HG02763 (cell line): Measurements from ENCODE around the gene SEMA3C.

Experiments
- ATAC-seq: cut with Tn5 transposase; IDR thresholded peaks from one replicate; pipeline ENCODE4 v1.9.1; 2021; ENCODE audit warnings: mild to moderate bottlenecking, moderate library complexity; ENCODE audit not compliant: unreplicated experiment

SEMA3C gene

DNA sequence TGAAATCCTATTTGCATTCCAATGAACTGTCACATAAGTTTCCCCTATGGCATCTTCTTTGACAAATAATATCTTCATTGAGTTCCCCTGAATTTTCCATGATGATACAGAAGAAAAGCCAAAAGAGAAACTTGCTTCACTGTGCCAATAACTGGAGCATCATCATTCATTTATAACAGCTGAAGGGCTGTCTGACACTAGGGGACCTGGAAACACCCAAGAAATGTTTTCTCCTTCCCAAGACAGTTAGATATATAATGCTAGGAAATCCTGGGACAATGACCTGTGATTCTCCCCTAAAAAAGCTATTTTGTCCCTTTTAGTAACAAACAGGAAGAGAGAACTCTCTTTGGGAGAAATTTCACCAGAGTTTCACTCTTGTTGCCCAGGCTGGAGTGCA, 133.6 kb downstream of the SEMA3C start:
- ATAC-seq = no peak

DNA sequence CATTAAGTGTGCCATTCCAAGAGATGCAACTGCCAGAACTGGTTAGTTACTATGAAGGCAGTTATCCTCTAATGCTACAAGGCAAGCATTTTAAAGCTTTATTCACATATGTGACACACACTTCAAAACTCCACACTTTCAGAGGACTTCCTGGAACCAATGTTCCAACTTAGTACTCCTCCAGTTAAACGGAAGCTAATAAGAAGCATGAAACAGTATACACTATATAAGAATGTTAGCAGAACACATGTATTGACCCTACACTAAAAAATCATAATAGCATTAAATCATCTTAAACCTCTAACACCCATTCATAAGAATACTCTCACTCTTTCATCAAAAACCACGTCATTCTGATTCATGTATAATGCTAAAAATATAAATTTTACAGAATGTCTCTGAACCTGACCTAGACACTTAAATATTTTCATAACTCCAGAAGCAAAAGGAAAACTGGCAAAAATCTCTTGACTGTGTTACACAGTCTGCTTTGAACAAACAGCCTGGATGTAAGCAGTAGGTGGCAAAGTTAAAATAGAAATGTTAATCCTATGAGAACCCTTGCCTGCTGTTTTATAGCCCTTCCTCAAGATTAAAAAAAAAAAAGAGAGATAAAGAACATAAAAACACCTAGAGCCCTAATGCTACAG, 135.0 kb downstream of the SEMA3C start:
- no peak for ATAC-seq

DNA sequence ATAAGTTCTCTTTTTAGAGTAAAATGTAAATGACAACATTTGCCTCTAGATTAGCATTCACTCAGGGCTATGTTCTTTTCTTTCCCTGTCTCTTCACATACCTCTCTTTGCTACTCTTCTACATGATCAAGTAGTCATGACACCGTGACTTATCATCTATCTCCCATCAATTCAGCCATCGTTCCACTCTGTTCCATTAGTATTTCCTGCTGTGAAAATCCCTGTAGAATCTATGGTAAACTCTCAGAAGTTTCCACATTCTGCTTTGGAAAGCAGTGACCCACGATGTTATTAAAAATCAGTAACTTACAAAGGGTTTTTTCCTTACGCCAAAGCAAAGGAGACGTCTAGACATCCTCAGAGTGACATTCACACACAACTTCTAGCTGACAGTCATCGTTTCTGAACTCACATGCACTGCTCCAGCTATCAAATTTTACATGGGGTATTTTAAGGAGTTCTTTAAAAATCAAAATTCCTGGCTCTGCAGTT, 135.6 kb downstream of the SEMA3C start:
- ATAC-seq = no peak

DNA sequence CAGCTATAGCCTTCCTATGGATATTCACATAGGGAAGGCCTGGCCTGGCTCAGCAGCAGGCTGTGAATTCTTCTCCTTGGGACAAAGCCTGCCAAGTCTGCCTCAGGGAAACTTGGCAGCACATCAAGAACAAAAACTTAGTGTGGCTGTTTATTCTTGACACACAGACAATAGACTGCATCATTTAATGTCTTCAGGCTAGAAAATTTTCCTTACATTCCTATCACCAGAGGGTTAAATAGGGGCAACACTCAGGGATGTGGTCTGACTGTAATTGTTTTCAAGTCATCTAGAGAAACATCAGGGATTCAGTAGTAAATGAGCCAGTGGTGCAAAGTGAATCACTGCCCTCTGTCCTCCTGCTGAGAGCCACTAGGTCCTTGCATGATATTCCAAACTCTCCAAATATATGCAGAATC, 137.3 kb downstream of the SEMA3C start:
- no peak for ATAC-seq

DNA sequence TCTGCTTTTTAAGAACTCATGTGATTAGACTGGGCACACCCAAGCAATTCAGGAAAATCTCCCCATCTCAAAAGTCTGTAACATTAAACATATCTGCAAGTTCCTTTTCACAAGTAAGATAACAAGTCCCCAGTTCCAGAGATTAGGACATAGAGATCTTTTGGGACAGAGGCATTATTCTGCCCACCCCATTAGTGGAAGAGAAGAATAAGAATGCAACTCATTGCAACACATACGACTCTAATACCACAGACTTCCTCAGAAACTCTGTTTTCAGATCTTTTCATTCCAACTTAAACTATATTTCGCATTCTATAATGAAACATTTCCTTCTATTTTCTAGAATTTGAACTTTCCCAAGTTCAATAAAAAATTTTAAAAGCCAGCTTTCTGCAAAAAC, 137.7 kb downstream of the SEMA3C start:
- no peak for ATAC-seq

DNA sequence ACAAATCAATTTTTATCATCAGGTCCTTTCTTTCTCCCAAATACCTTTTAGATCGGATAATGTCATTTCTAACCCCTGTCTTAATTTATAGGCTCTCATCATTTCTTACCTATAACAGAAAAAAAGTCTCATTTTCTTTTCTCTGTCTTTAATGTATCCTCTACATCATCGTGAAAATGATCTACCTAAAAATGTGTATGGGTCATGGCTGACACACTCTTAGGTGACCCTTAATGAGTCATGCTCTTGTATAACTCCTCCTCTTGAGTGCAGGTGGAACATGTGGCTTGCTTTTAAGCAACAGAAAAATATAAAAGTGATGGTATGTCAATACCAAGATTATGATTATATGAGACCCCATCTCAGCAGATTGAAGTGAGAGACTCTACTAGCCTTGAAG, 139.4 kb downstream of the SEMA3C start:
- no peak for ATAC-seq

DNA sequence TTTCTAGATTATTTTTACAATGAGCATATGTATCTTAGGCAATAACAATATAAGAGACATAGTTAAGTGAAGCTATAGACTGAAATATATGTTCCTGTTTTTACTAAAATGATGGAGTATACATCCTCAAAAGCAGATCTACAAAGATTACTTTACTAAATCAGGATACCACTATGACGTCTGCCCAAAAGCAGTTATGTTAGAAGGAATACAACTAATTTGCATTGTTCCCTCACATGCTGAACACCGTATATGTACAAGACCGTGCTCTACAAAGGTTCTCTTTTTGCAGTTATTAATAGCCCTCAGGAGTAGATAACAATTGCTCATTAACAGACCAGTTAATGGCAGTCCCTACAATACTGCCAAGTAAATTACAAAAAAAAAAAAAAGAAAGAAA, 143.0 kb downstream of the SEMA3C start:
- ATAC-seq = no peak

DNA sequence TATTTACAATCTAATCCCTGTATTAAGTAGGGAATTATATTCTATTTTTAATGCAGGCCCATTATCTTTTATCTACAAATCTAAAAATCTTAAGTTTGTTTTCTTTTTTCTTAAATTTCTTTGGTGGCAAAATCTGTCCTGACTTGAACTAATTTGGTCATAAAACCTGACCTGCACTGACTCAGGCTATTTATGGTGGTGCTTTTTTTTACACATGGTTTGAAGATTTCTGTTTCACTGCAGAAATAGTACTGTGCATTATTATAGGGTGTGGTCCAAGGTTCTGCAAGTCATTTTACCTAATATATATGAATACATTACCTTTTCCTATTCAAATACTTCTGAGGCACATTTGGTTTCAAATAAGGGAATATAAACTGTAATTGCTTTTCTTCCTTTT, 143.4 kb downstream of the SEMA3C start:
- no peak for ATAC-seq

DNA sequence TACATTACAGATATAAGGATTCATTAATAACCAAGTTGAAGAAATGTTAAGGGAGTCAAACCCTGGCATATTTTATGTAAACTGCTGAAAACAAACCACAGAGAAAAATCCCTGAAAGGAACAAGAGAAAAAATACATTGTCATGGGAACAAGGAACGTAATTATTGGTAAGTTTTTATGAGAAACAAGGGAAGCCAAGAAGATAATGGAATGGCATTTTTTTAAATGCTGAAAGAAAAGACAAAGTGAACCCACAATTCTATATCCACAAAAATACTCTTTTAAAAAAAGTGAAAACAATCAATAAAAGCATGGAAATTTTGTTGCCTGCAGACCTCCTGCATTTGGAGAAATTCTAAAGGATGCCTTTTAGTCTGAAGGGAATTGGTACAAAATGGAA, 144.0 kb downstream of the SEMA3C start:
- ATAC-seq = no peak

DNA sequence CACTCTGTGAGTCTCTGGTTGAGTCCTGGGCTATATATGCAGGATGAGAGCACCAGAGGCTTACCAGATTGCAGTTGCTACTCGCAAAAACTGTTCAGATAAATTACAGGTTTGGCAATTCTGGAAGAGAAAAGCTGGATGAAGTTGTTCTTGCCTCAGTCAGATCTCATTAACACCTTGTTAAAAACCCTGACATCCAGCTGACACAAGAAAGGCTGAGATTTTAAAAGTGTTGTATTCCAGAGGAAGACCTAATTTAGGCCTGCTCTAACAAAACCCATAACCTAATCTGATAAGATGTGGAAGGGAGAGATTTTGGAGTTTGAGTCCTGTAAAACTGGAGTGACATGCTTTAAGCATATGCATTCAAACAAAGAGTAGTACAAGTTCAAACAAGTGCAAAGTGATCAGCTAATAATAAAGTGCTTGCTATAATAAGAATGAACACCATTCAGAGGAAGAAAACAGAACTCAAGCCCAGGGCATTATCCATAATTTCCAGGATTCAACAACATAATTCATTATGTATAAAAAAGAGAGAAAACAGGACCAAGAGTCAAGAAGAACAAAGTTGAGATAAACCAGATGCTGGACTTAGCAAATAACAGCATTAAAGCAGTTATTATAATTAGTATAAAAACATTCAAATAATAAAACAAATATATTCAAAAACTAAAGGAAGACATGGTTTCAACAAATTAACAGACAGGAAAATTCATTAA, 144.9 kb downstream of the SEMA3C start:
- no peak for ATAC-seq

DNA sequence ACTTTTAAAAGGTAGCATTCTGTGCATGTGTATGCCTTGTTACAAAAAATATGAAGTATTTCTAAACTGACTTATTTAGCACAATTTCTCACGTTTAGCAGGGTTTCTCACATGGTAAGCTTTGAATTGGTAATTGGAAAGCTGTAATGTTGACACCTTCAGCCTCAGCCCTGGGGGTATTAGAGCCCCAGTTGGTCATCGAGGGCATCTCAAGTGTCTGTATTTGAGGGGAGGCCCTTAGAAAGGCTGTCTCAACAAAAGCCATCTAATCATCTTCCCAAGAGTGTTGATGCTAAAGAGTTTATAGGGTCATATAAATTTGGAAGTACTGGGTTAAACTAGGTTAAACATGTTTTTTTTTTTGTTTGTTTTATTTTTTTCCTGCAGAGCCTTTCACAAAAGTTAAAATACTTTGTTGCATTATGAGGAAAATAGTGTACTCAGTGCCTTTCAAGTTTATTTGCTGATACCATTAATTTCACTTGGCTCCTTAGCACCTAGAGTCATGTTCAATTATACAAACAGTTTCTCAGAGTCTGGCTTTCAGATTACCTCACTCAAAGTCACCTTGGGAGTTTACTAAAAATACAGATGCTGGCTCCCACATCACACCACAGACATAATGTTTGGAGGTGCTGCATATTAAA, 146.4 kb downstream of the SEMA3C start:
- no peak for ATAC-seq

DNA sequence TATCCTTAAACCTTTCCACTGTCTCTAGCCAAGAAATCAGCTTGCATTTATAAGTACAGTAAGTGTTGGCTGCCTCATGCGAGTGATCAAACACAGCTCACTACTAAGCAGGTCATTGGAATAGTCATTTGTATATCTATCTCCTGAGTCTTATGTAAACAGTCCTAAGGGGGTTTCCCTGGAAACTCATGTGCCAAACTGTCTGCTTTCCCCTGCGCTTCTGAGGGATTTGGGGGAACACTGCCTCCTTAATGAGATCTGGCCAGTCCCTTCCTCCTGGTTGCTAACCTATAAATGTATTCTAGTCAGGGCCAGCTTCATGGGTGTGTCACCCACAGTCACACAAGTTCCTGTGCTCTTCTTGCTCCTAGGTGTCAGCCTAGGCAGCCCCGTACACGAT, 147.3 kb downstream of the SEMA3C start:
- no peak for ATAC-seq

DNA sequence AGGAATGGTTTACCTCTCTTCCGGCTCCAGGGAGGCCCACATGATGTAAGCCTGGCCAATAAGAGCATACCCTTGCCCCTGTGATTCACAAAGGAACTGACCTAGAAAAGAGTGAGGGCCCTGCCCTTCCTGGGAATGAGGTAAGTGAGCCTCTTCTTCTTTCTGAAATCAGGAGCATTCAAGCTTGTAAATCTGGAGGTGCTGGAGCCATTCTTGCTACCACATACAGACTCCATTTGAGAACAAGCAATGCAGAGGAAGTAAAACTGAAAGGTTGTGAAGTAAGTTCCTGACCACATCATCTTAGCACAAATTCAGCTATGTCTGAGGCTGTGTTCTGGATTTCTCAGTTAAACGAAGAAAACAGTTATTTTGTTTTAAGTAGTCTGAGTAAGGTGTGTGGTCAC, 148.2 kb downstream of the SEMA3C start:
- no peak for ATAC-seq

DNA sequence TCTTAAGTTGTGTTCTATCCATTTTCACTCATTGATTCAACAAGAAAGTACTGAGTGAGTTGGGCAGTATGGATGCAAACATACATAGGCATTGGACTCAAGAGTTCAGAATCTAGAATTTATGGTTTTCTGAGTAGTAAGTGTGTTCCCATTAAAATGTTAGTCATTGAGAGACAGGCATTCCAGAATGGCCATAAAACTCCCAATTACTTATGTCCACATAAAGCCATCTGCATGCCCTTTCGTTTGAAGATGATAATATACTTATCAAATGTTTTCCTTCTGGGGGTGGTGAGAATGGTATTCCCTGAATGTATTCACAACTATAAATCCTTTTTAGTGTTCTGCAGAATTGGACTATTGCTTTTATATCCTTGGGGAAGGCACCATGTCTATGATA, 148.8 kb downstream of the SEMA3C start:
- ATAC-seq = no peak

DNA sequence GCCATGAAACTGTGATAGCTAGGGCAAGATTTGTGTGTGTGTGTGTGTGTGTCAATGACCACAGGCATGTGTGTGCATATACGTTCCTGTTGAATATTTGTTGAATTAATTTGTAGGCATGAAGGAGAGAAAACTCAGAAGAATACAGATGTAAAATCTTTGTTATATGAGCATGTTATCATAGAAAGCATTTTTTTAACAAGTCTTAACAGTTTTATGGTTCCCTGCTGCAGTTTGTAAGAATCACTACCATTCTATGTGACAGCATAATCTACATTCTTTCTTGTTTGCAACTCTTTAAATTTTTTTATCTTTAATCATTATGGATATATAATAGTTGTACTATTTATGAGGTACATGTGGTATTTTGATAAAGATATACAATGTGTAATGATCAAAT, 150.1 kb downstream of the SEMA3C start:
- no peak for ATAC-seq

DNA sequence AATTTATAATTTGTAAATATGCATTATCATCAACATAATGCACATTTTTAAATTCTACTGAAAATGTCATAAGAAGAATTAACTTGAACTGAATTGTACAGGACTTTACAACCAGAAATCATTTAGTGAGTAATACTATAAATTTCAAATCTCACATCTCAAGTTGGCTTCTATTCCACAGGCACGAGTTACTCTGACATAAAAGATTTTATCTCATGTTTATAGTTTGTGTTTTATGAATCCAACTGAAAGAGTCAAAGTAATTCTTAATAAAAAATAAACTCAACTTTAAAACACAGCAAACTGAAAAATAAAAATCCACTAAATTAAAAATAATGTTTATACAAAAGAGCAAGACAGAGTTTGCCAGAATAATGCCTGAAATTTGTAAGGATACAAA, 151.2 kb downstream of the SEMA3C start:
- no peak for ATAC-seq

DNA sequence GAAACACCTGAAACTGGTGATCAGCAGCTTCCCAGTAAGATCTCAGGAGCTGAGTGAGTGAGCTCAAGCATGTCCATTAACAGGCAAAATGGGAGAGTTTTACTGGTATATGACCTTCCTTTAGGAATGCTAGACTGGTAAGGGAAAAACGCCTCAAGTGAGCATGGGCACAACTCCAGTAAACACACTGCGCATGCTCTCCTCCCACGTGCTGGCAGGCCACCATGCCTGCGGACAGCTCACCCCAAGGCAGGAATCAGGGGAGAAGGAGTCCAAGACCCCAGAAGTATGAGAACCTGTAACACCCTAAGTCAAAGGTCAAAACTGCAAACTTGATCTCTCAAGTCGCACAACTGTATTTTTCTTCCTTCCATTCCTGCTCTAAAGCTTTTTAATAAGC, 152.1 kb downstream of the SEMA3C start:
- no peak for ATAC-seq

DNA sequence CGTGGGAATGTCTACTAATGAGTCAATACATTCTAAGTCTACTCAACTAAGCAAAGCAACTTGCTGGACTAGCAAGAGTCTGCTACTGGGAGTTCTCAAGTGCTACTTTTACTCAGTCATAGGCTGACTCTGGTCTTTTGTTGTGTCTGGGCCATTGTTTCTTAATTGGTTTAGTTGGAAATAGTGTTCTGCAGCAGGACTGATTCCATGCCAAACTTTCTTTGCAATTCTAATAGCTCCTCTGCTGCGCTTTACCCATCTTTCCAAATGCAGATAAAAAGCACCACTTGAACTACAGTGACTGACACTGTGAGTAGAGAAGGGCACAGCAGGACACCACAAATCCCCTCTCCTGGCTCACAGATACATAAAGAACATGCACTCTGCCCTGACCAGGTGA, 154.7 kb downstream of the SEMA3C start:
- no peak for ATAC-seq

DNA sequence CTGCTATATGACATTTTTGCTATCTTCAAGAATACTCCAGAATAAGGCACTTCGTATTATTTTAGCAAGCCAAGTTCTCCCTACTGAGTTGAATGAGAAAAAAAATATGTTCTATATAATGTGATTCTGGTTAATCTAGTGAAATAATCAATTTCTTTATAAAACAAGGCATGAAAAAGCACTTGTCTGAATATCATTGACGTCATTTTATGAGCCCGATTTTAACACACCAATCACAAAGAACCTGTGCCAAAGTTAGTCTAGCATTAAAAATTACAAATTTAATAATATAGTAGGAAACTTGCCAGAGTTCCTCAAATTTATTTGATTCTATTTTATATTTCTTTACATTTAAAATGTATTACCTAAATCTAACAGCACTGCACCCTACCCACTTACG, 155.1 kb downstream of the SEMA3C start:
- no peak for ATAC-seq

DNA sequence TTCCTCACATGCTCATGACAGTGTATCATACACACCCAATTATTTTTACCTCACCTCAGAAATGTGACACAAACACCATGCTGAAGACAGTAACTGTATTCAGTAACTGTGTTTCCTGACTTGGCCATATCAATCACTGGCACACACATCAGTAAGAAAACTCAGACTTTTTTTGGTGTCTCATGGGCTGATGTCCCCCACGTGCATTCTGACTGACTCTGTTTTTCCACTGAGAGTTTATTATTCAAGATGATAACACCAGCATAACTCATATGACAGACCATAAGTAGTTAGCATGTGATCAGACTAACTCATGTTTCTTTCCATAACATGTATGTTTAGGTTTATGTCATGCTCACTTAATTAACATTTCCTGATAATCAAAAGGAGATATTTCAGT, 155.6 kb downstream of the SEMA3C start:
- no peak for ATAC-seq

DNA sequence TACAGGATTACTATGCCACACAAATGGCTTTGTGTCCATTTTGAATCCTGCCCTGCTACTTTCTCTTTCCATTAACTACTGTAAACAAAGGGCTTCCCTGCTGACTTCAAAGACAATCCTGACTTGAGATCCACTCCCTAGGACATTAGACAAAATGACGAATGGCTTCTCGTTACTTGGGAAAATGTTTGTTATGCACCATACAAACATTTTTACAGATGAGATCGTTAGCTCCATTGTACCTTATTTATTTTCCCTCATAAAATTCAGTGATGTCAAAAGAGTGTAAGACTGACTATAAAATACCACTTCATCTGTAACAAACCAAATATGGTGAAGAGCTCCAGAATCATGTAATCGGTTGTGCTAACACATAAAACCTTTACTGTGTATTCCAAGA, 158.6 kb downstream of the SEMA3C start:
- no peak for ATAC-seq
